GM12892 (cell line): ENCODE results near the gene PLS1.

Experiments used
- POLR2A ChIP-seq: IDR thresholded peaks from 2 replicates; pipeline ENCODE4 v1.6.1; 2011; ENCODE audit warnings: low read depth, low read length, control low read depth
- POLR2AphosphoS5 ChIP-seq: IDR thresholded peaks from 2 replicates; pipeline ENCODE4 v1.6.1; 2011; ENCODE audit warnings: low read depth, low read length, control low read depth
- TAF1 ChIP-seq: IDR thresholded peaks from 2 replicates; pipeline ENCODE4 v1.6.1; 2011; ENCODE audit warnings: low read depth, mild to moderate bottlenecking, control low read depth, low read length, borderline replicate concordance

DNA sequence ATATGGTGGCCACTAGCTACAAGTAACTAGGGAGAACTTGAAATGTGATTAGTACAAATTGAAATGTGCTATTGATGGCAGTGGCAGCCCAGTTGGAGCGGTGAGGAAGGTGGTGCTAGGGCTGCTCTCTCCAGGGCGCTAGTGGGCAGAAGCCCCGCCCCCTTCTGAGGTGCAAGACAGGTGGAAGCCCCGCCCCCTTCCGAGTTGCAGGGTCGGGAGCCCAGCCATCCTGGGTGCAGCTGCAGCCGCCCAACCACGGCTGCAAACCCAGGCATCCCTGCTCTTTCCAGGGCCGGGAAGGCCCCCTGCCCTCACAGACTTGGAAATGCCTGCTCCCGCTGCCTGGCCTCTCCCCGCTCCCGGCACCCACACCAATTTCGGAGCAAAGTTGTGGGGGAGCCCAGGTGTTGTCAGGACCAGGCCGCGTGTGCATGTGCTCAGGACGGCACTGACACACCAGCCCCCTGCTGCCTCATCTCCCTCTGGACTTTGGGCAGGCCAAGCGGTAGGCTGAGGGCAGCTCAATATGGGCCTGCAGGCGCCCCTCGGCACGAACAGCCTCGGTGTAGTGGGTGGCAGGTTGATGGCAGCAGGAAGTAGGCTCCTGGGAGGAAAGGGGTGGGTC lies 27.7 kb upstream of the PLS1 start:
- TF ChIP-seq POLR2A (no peak), POLR2AphosphoS5 (no peak), TAF1 (no peak)
